Keratinocyte (primary cell): Measurements from ENCODE around the gene RANGRF. TPM values are rescaled to one million over a fixed set of nuclear protein-coding genes. Genes with fewer than 3 reads are reported as not detected.

Experiments
- DNase-seq: peaks from one replicate; pipeline ENCODE4 v3.0.0-alpha.2; 2011; ENCODE audit warnings: low read depth, missing footprints, low spot score
- FAIRE-seq: peaks from 2 replicates; lab custom pipeline; 2011; peaks lifted over from hg19 to GRCh38; lab: Jason Lieb, UNC
- H2AFZ ChIP-seq: 2 replicates; pipeline ENCODE4 v1.6.0; 2012; ENCODE audit warnings: low read length, control low read depth, inconsistent platforms; ENCODE audit not compliant: control insufficient read depth
- H3K27ac ChIP-seq: 2 replicates; pipeline ENCODE4 v1.5.1; 2011; ENCODE audit warnings: low read length; ENCODE audit not compliant: control insufficient read depth, insufficient read depth
- H3K27me3 ChIP-seq: 3 replicates; pipeline ENCODE4 v1.6.0; 2011; ENCODE audit warnings: low read length; ENCODE audit not compliant: control insufficient read depth, insufficient read depth; ENCODE audit errors: extremely low read depth
- H3K36me3 ChIP-seq, 2 experiments: 2 replicates in 1 of 2; 3 replicates in 1 of 2; pipeline ENCODE4 v1.5.1; 2011; ENCODE audit warnings: low read length in 2 of 2, mild to moderate bottlenecking in 1 of 2; ENCODE audit not compliant: control insufficient read depth in 2 of 2, insufficient read depth in 2 of 2; ENCODE audit errors: extremely low read depth in 1 of 2
- H3K4me1 ChIP-seq: 3 replicates; pipeline ENCODE4 v1.5.1; 2011; ENCODE audit warnings: low read length; ENCODE audit not compliant: control insufficient read depth, insufficient read depth; ENCODE audit errors: extremely low read depth
- H3K4me2 ChIP-seq: 3 replicates; pipeline ENCODE4 v1.6.0; 2011; ENCODE audit warnings: low read depth, low read length; ENCODE audit not compliant: control insufficient read depth, insufficient read depth; ENCODE audit errors: extremely low read depth
- H3K4me3 ChIP-seq, 3 experiments: fragments of 200-600 bp in 1 of 3; sonication (generic) in 1 of 3; 2 replicates in 2 of 3; 3 replicates in 1 of 3; pipeline ENCODE4 v1.5.1; 2011 to 2016; ENCODE audit warnings: low read length in 3 of 3, mild to moderate bottlenecking in 3 of 3, control low read depth in 2 of 3, inconsistent platforms in 1 of 3, low read depth in 1 of 3, mixed read lengths in 1 of 3, mixed run types in 1 of 3, moderate library complexity in 1 of 3; ENCODE audit not compliant: control insufficient read depth in 2 of 3, insufficient read depth in 2 of 3; ENCODE audit errors: extremely low read depth in 1 of 3
- H3K79me2 ChIP-seq: 2 replicates; pipeline ENCODE4 v1.6.0; 2012; ENCODE audit warnings: low read length; ENCODE audit not compliant: control insufficient read depth, insufficient read depth
- H3K9ac ChIP-seq: 3 replicates; pipeline ENCODE4 v1.6.0; 2011; ENCODE audit warnings: low read length; ENCODE audit not compliant: control insufficient read depth, insufficient read depth; ENCODE audit errors: extremely low read depth
- H3K9me1 ChIP-seq: 3 replicates; pipeline ENCODE4 v1.6.0; 2011; ENCODE audit warnings: low read length; ENCODE audit not compliant: control insufficient read depth, insufficient read depth; ENCODE audit errors: extremely low read depth
- H3K9me3 ChIP-seq: 2 replicates; pipeline ENCODE4 v1.5.1; 2012; ENCODE audit warnings: low read depth, low read length; ENCODE audit not compliant: control insufficient read depth
- H4K20me1 ChIP-seq: 3 replicates; pipeline ENCODE4 v1.6.0; 2011; ENCODE audit warnings: low read length; ENCODE audit not compliant: control insufficient read depth, insufficient read depth; ENCODE audit errors: extremely low read depth
- EZH2 ChIP-seq: IDR thresholded peaks from one replicate; pipeline ENCODE4 v1.6.1; 2012; ENCODE audit warnings: inconsistent platforms, mild to moderate bottlenecking, low read length, moderate library complexity
- dilution Hi-C: fragments of 300-500 bp; cut with MboI; formaldehyde crosslinking; loops from one replicate; pipeline ENCODE4 v1.7.0; 2020; ENCODE audit warnings: low sequenced_read_pairs; ENCODE audit not compliant: extremely low pct_ligation_motif_present
- polyA plus RNA-seq, 5 experiments: library from polyadenylated mRNA; depleted of rRNA in 3 of 5; stranded (reverse) in 3 of 5; stranded (forward) in 1 of 5; unstranded in 1 of 5; fragments of >200 nt; gene quantifications; 1 replicate in 1 of 5; 2 replicates in 3 of 5; 3 replicates in 1 of 5; pipeline versions ENCODE4 v1.2.1 to v1.2.3, GENCODE V29; 2011 to 2012; ENCODE audit warnings: missing spikeins in 2 of 5, low read depth in 1 of 5, low replicate concordance in 1 of 5
- TF ChIP-seq, protein P1 (sequence below), 3 experiments: IDR thresholded peaks in 1 of 3; conservative IDR thresholded peaks in 1 of 3; optimal IDR thresholded peaks in 1 of 3; 2 replicates in 2 of 3; 3 replicates in 1 of 3; pipeline versions ENCODE3 to v1.5.1; 2011; ENCODE audit warnings: low read length in 3 of 3, mild to moderate bottlenecking in 3 of 3, moderate library complexity in 2 of 3, control low read depth in 1 of 3, inconsistent platforms in 1 of 3; ENCODE audit not compliant: insufficient read depth in 2 of 3; ENCODE audit errors: extremely low read depth in 1 of 3

Gene RANGRF
- polyA plus RNA-seq, 1 donor (not counting 4 experiments of a cell fraction or from before 2014, with no cell fraction given), result 24.4 TPM

DNA sequence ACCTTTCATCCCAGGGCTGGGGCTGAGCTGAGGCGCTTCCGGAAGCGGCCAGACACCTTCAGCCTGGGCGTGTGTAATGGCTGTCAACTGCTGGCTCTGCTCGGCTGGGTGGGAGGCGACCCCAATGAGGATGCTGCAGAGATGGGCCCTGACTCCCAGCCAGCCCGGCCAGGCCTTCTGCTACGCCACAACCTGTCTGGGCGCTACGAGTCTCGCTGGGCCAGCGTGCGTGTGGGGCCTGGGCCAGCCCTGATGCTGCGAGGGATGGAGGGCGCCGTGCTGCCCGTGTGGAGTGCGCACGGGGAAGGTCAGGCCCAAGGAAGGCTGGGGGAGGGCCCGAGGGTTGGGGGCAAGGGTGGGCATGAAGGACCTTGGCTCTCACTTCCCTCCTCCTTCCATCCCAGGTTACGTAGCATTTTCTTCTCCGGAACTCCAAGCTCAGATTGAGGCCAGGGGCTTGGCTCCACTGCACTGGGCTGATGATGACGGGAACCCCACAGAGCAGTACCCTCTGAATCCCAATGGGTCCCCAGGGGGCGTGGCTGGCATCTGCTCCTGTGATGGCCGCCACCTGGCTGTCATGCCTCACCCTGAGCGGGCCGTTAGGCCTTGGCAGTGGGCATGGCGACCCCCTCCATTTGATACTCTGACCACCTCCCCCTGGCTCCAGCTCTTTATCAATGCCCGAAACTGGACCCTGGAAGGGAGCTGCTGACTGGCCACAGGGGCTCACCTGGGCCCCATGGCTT lies 19.7 kb upstream of the RANGRF start:
- dilution Hi-C loops, result no loop called here
- TF ChIP-seq, protein P1, sequence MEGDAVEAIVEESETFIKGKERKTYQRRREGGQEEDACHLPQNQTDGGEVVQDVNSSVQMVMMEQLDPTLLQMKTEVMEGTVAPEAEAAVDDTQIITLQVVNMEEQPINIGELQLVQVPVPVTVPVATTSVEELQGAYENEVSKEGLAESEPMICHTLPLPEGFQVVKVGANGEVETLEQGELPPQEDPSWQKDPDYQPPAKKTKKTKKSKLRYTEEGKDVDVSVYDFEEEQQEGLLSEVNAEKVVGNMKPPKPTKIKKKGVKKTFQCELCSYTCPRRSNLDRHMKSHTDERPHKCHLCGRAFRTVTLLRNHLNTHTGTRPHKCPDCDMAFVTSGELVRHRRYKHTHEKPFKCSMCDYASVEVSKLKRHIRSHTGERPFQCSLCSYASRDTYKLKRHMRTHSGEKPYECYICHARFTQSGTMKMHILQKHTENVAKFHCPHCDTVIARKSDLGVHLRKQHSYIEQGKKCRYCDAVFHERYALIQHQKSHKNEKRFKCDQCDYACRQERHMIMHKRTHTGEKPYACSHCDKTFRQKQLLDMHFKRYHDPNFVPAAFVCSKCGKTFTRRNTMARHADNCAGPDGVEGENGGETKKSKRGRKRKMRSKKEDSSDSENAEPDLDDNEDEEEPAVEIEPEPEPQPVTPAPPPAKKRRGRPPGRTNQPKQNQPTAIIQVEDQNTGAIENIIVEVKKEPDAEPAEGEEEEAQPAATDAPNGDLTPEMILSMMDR (optimal IDR thresholded peaks at IDR 0.05 in 1 of 3, IDR thresholded peaks at IDR 0.05 in 1 of 3, conservative IDR thresholded peaks at IDR 0.05 in 1 of 3; ENCODE audit: extremely low read depth in 1 of 3, insufficient read depth in 2 of 3, low read length in 3 of 3), result no peak
- no peak for TF ChIP-seq EZH2
- H3K4me3 ChIP-seq, result no peak overlapping the region
- DNase-seq (no peak), FAIRE-seq (no peak)
- no peaks in the 10 kb centered on the region for H3K9me3 ChIP-seq
- no peaks in the 10 kb centered on the region for H3K9me1 ChIP-seq
- no peak overlapping the region for H2AFZ ChIP-seq
- H4K20me1 ChIP-seq, result no peaks in the 10 kb centered on the region
- peaks cover 17% of the 10 kb centered on the region in 2 experiments for H3K36me3 ChIP-seq
- no peaks in the 10 kb centered on the region for H3K79me2 ChIP-seq
- H3K27ac ChIP-seq, result no peak overlapping the region
- H3K9ac ChIP-seq, result no peak overlapping the region
- H3K27me3 ChIP-seq, result no peaks in the 10 kb centered on the region
- H3K4me1 ChIP-seq, result no peaks in the 10 kb centered on the region
- no peak overlapping the region for H3K4me2 ChIP-seq

DNA sequence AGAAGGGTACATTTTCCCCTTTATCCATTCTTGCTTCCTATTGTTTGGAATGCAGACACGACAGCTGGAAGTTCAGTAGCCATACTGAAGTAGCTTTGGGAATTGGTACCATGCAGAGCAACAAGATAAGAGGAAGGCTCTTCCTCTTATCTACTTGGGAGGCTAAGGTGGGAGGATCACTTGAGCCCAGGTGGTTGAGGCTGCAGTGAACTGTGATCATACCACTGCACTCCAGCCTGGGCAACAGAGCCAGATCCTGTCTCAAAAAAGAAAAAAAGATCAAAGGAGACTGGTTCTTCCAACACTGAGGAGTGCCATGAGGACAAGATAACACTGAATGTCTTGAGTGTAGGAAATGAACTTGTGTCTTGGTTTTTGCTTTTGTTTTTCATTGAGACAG lies 16.0 kb upstream of the RANGRF start:
- H3K36me3 ChIP-seq, result peaks cover 5 to 10% of the 10 kb centered on the region in 2 experiments
- DNase-seq, result no peak
- H2AFZ ChIP-seq, result no peak overlapping the region
- no peak overlapping the region for H3K27ac ChIP-seq
- H3K27me3 ChIP-seq, result no peaks in the 10 kb centered on the region
- FAIRE-seq, result no peak
- no peak overlapping the region for H3K4me3 ChIP-seq
- no peak overlapping the region for H3K9ac ChIP-seq
- no peaks in the 10 kb centered on the region for H3K4me1 ChIP-seq
- no peaks in the 10 kb centered on the region for H4K20me1 ChIP-seq
- dilution Hi-C loops, result no loop called here
- TF ChIP-seq, protein P1 (optimal IDR thresholded peaks at IDR 0.05 in 1 of 3, IDR thresholded peaks at IDR 0.05 in 1 of 3, conservative IDR thresholded peaks at IDR 0.05 in 1 of 3; ENCODE audit: extremely low read depth in 1 of 3, insufficient read depth in 2 of 3, low read length in 3 of 3), result no peak
- no peak for TF ChIP-seq EZH2
- no peaks in the 10 kb centered on the region for H3K9me3 ChIP-seq
- H3K4me2 ChIP-seq, result no peak overlapping the region
- no peaks in the 10 kb centered on the region for H3K79me2 ChIP-seq
- H3K9me1 ChIP-seq, result no peaks in the 10 kb centered on the region
